Adipose tissue (tissue), 3 donors: ENCODE data around the gene WDR1. TPM values are rescaled to one million over a fixed set of nuclear protein-coding genes. Genes with fewer than 3 reads are reported as not detected.

ENCODE experiments used
- H3K27ac ChIP-seq: one replicate; pipeline ENCODE4 v1.5.1; 2013; ENCODE audit warnings: low read depth, low read length
- WGBS, 3 donors: extraction: QIAGEN DNeasy Blood & Tissue Kit; methylation state at CpG; one replicate each; pipeline ENCODE4 v1.1.7; 2013; 5-methylcytosine and 5-hydroxymethylcytosine counted together
- polyA plus RNA-seq, 3 donors: library from polyadenylated mRNA; stranded (reverse); fragments of 200-250 nt; gene quantifications; one replicate each; pipeline ENCODE4 v1.2.3, GENCODE V29; 2013
- donor health status: healthy with polysubstance abuse.
- donor health status: Bipolar disorder and iron deficiency.
- donor health status: healthy.

Gene WDR1, protein sequence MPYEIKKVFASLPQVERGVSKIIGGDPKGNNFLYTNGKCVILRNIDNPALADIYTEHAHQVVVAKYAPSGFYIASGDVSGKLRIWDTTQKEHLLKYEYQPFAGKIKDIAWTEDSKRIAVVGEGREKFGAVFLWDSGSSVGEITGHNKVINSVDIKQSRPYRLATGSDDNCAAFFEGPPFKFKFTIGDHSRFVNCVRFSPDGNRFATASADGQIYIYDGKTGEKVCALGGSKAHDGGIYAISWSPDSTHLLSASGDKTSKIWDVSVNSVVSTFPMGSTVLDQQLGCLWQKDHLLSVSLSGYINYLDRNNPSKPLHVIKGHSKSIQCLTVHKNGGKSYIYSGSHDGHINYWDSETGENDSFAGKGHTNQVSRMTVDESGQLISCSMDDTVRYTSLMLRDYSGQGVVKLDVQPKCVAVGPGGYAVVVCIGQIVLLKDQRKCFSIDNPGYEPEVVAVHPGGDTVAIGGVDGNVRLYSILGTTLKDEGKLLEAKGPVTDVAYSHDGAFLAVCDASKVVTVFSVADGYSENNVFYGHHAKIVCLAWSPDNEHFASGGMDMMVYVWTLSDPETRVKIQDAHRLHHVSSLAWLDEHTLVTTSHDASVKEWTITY
- 100 to 1,000 TPM in 1 of 3 donors, 10 to 100 TPM in 2; 52.1 to 153 (median 90.1) TPM for polyA plus RNA-seq

DNA sequence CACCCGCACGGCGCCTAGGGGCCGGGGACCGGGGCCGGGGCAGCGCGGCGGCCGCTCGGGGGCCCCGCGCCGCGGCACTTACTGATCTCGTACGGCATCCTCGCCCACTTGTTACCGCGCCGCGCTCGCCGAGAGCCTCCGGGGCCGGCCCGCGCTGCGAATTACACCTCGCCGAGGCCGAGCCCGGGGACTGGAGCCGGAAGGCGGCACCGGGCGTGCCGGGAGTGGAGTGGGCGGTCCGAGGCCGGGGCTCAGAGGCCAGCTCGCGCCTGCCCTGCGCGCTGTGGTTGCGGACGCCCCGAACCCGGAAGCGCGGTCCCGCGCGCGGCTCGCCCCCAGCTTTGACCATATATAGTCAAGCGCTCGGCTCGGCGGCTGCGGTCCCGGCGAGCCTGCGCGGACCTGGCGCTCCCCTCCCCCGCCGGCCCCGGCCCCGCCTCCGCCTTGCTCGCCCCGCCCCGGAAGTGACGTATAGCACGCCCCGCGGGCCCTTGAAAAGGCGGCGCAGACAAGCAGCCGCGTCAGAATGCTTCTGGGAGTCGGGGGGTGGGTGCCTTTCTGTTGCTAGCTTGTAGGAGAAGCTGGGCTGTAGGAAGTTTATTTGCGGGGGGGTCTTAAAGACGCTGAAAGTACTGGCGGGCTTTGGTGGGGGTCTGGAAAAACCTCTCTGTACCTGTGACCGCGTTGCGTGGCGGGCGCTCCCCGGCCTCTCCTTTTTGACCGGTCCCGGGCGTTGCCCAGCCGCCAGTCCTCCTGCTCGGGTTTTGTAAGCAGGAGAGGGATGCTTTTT lies at the start of gene WDR1:
Gene WDR1 (minus strand): TSS at position 231 of the 790 bp plus-strand sequence. CDS start 133 bp downstream, at position 98.
- peak within 1 kb of the TSS; percentile 99 for H3K27ac ChIP-seq
- 0 to 1% (median 0%) methylated on average over 79 to 97 of the region's 97 CpGs for WGBS, 3 donors

DNA sequence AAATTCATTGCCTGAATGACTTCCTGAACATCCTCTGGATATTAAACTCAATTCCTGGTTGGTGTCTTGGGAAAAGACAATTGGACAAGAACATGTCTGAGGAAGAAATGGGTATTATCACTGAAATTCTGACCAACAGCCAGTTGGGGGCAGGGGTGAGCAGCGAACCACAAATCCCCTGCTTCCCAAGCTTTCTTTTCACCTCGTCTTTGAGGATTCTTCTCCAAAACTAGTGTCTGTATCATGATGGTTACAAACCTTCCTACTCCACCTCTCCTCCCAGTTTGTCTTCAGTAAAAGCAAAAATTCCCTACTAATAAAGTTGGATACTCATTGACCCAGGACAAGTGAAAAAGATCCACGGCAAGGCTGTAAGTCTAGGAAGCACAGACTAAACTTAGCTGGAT lies 48.3 kb upstream of the WDR1 start:
- WGBS, 3 donors = 31 to 37% (median 33%) methylated on average over 3 of the region's 3 CpGs
- H3K27ac ChIP-seq = no peak overlapping the region

DNA sequence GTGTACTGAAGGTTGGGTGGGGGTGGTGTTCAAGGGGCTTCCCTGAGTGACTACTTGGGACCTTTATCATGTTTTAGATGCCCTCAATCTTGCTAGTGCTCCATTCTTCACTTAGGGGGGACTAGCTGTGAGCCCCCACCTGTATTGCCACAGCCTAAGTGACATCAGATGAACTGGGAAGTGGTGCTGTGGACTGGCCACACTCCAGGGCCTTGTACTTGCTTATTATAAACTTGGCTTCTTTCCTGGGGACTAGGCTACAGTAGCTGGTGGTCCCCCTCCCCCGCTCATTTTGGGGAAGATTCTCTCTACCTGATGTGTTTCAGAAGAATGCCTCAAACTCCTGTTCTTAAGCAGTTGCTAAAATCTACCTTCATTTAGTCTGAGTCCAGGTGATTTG lies 46.7 kb upstream of the WDR1 start:
- H3K27ac ChIP-seq = no peak overlapping the region
- 92 to 94% (median 93%) methylated on average over 1 of the region's 1 CpG for WGBS, 3 donors

DNA sequence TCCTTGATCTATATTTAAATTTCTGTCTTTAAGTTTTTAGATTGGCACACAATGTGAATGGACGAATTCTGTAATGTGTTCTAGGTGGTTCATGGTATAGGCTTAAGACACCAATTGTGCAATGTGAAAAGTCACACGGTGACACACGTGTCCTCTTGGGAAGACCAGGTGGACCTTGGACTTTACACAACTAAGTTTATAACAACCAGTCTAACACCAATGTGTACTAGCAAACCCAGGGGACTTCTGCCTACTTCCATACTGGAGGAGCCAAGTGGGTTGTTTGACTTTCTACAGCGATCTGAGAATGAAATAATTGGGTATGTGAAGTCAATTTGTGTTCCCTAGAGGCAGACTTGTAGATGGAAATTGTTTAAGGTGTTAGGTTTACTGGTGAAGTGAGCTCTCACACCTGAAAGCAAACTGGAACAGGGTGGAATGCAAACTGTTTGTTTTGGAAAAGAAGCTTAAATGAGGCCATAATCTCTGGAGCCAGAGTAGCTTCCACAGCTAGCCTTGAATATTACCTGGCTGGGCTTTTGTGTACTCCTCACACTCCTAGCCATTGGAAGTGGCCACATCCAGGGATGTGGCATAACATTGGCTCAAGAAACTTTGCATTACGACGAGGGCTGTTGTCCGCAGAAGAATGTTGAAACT lies 45.9 kb upstream of the WDR1 start:
- 52 to 86% (median 84%) methylated on average over 7 of the region's 7 CpGs for WGBS, 3 donors
- no peak overlapping the region for H3K27ac ChIP-seq

DNA sequence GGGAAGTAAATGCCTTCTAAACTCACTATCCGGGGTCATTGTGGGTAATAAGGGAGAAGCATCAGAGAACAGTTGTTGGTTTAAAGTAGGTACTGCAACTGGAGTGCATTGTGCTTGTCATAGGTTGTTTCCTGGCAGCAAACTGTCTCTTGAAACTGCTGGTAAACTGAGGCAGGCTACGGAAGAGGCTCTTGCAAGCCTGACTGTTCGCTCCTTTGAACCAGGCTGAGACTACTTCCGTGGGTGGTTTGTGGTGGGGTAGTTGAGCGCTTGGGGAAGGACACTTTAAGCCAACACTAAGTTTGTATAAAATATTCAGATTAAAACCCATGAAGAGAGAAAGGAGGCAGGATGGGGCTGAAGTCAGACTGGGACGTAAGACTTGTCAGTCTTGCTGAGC lies 45.2 kb upstream of the WDR1 start:
- H3K27ac ChIP-seq = no peak overlapping the region
- WGBS, 3 donors = 88 to 91% (median 88%) methylated on average over 6 of the region's 6 CpGs

DNA sequence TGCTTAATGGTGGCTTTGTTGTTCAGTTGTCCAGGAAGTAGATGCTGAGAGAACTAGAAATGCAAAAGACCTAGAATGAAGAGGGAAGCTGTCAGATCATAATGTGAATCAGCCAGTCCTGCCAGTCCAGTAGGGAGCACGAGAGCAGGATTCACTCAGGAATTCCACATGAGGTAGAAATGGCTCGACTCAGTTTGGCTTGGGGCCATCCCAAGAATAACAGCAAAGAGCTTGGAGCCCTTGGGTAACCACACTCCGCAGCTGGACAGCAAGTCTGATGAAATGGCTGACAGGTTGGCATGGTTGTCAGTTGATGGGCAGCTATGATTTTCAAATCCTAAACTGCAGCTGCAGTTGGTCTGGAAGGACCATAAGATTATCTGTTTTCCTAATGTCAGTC lies 44.5 kb upstream of the WDR1 start:
- WGBS, 3 donors = 36 to 45% (median 43%) methylated on average over 3 of the region's 3 CpGs
- no peak overlapping the region for H3K27ac ChIP-seq

DNA sequence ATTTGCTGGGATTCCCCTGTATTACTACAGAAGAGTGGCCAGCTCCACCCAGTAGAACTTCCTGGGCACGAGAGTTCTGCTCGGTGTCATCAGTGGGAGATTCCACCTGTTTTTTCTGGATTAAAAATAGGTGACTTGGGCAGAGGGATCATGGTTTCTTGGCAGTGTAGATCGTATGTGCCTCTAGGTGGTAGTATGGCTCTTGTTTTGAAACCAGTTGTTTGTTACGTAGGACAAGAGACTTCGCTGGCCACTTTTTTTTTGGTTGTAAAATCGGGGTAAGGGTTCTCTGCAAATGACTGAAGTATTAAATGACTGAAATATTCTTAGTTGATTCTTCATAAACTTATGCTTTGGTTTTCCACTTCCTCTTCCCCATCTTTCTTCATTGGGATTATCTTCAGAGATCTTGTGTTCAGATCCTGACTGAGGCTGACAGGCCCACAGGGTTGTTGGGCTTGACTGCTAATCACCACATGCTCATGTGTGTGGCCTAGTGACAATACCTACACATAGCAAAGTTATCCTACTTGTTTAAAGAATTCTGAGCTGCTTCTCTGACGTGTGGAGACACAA lies 43.8 kb upstream of the WDR1 start:
- no peak overlapping the region for H3K27ac ChIP-seq
- 56 to 69% (median 57%) methylated on average over 7 of the region's 7 CpGs for WGBS, 3 donors

DNA sequence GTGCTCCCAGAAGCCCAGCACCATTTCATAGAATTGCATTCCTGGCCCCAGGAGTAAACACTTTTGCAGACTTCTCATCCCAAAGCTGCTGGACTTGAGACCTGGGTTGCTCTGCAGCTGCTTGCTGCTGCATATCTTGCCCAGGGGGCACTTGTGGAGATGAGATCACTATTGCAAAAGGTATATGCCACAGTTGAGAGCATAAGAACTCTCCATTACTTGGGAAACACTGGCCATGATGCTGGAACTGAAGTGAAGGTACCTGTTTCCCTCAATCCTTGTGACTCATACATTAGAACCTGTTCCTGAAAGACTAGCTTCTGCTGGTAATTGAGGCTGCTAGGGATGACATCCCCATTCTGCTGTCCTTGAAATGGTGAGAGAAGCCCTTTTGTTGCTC lies 43.1 kb upstream of the WDR1 start:
- H3K27ac ChIP-seq = no peak overlapping the region

DNA sequence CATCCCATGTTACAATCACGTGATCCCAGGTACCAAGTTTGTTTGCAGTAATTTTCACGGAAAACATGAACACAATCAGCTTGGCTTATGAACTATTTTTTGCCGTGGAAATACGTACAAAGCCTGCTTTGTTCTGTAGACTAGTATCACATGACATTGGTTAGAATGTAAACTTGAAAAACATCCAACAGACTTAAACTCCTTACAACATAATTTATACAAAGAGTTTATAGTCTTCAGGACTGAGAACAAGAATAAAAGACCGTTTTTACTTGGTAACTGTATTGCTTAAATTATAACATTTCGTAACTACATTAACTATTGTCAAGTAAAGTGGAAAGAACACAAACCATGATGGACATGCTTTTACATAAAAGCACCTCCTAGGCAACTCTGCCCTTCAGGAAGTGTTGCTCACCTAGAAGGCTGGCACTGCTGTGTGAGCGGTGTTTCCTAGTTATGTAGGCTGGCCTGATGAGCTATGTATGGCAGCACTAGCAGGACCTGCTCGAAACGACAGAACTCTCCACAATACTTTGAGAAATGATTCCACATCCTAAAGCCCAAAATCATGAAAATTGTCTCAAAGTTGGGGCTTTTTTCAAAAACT lies 41.8 kb upstream of the WDR1 start:
- 30 to 48% (median 41%) methylated on average over 9 of the region's 9 CpGs for WGBS, 3 donors
- H3K27ac ChIP-seq = no peak overlapping the region

DNA sequence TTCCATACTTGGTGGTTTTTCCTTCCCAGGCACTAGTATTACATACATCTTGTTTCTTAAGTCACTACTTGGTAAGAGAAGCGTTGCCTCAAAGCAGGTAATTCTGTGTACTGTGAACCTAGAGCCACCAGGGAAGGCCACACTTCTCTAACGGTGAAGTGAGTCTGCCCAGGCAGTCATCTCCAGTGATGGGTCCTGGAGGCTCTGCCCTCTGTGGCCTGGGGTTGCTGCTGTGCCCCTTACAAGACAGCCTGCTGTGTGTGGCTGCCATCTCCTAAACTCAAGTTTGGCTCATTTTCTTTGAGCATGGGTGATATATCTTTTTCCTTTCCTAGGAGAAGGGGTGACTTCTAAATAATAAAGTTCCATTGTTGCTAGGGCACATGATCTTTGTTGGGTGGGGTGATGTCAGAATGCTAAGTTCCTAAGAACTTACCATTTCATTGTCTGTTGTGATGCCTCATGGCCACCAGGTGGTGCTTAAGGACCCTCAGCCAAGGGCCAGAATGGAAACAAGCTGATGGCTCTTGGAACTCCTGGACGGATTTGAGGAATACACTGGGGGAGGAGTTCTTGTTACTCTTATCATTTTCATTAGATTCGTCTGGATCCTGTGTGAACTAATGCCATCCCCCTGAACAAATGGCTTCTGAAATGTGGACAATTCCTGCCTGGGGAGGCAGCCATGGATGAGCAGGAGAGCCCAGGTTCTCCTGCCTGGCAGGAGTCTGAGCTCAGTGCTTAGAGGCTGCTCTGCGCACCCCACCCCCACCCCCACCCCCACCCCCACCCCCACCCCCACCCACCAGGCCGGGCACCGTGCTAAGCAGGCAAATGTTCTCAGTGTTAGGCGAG lies 41.1 kb upstream of the WDR1 start:
- 20 to 34% (median 34%) methylated on average over 8 of the region's 8 CpGs for WGBS, 3 donors
- no peak overlapping the region for H3K27ac ChIP-seq

DNA sequence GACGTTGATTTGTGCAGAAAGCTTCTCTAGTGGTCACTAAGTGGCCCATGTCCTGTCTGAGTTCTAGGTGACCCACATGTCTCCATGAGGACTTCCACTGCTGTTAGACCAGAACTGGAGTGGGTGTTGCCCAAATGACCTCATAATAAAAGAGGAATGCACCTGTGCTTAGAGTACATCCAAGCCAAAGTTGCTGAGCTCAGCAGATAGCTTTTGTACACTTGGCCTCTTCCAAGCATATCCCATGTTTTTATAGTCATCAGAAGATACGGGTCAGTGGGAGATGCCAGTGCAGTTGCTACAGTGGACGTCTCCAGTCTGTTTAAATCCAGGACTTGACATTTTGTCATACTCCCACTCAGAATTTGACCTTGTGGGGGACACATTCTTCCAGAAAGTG lies 37.6 kb upstream of the WDR1 start:
- 69 to 88% (median 85%) methylated on average over 3 of the region's 3 CpGs for WGBS, 3 donors
- no peak overlapping the region for H3K27ac ChIP-seq

DNA sequence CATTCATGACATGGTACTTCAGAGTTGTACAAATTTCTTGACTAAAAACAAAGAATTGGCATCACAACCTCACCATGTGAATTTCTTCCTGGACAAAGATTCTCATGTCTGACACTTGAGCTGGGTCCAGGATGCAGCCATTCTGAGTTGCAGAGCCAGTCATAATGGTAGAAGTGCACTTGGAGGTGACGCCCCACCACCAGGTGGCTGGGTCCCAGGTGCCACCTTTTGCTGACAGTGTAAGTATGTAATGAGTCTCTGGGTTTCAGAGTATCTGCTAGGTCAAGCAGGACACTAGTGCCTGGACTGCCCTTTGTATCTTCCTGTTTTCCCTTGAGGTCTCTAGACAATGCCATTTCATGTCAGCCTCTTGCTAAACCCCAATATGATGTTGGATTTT lies 36.6 kb upstream of the WDR1 start:
- no peak overlapping the region for H3K27ac ChIP-seq
- 80 to 96% (median 89%) methylated on average over 1 of the region's 1 CpG for WGBS, 3 donors

DNA sequence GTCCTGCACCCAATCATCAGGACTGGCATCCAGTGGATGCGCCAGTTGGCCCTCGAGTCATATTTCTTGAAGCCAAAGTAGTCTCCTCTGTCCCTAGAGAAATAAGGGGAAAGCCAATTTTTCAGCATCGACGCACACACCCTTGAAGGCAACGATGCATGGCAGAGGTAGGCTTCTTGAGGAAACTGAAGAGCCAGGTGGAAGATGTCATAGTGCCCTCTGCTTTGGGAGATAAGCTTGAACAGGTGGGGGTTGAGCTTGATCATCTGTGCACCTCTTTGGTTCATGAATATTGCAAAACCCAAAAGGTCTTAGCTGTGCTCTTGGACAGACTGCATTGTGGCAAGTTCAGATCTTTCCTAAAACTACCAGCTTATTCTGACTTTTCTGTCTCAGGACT lies 34.6 kb upstream of the WDR1 start:
- WGBS, 3 donors = 87 to 93% (median 89%) methylated on average over 5 of the region's 5 CpGs
- no peak overlapping the region for H3K27ac ChIP-seq

DNA sequence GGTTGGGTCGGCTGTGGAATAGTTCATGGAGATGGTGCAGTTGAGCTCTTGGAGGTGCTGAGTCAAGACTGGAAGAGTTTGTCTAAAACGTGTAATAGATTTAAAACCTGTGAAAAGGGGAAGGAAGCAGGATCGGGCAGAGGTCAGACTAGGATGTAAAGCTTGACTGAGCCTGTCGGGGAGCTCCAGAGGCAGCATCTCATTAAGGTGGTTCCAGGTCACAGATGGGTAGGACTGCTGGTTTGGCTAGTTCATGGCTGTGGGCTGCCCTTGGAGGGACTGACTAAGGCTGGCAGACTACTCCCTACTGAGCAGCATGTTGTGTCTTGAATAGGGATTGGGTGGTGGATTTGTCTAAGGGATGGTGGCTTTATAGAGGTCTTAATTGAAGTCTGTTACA lies 28.4 kb upstream of the WDR1 start:
- WGBS, 3 donors = 46 to 66% (median 51%) methylated on average over 4 of the region's 4 CpGs
- no peak overlapping the region for H3K27ac ChIP-seq

DNA sequence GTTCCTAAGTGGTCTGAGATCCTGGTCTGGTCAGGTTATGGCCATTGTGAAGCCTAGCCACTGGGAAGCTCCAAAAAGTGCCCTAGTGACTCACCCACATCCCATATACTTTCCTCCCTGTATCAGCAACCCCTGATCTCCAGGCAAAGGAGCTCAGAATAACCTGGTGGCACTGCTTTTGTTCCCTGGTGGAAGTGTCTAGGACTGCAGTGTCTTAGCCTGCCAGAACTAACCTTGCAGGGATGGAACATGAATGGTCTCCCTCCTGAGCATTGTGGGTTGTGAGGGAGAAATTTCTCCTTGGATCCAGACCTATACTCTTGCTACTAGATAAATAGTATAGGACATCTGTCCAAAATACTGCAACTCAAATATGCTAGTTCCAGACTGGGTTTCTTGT lies 27.9 kb upstream of the WDR1 start:
- H3K27ac ChIP-seq = no peak overlapping the region

DNA sequence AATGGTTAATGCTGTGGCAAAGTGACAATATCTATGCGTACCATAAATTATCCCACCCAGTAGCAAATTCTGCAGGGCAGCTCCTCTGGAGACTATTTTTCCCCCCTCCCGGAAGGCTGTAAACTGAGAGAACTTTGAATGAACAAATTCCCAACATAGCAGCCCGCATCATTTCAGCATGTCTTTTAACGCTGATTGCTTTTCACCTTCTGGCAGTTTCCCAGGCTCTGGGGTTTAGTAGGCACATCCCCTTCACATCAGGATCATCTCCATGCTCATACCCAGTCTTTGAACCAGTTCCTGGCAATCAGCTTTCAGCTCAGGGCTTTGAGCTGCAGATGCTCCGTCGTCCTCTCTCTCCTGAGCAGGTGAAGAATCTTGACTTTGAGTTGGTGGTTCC lies 26.6 kb upstream of the WDR1 start:
- 73 to 91% (median 89%) methylated on average over 6 of the region's 6 CpGs for whole genome bisulfite sequencing, 3 donors
- no peak overlapping the region for H3K27ac ChIP-seq
